ENCODE data around the gene KLC3. TPM values are rescaled to one million over a fixed set of nuclear protein-coding genes. Genes with fewer than 3 reads are reported as not detected.

KLC3 gene
- total RNA-seq, 1 donor from 2014 or later, result 0.22 TPM

GRCh38 chr19:45352914-45353796 lies 12.6 kb downstream of the KLC3 start:
- no peak overlapping the region for H3K4me3 Mint-ChIP-seq (ENCODE audit: unreplicated experiment)
- TF ChIP-seq CTCF (IDR thresholded peaks at IDR 0.05), result no peak
- H3K36me3 Mint-ChIP-seq (ENCODE audit: low read depth), result peaks cover 26% of the 10 kb centered on the region
- H3K9me3 Mint-ChIP-seq (ENCODE audit: low read depth), result no peaks in the 10 kb centered on the region
- no peaks in the 10 kb centered on the region for H3K4me1 Mint-ChIP-seq (ENCODE audit: low read depth)
- peak; percentile 81 for DNase-seq (ENCODE audit: low spot score)
- H3K27ac Mint-ChIP-seq (ENCODE audit: unreplicated experiment), result no peak overlapping the region
- H3K27me3 Mint-ChIP-seq (ENCODE audit: low read depth), result no peaks in the 10 kb centered on the region

- no peak overlapping the region for H3K27ac Mint-ChIP-seq (ENCODE audit: unreplicated experiment)
- peaks cover 23% of the 10 kb centered on the region for H3K36me3 Mint-ChIP-seq (ENCODE audit: low read depth)
- no peaks in the 10 kb centered on the region for H3K4me1 Mint-ChIP-seq (ENCODE audit: low read depth)
- no peaks in the 10 kb centered on the region for H3K27me3 Mint-ChIP-seq (ENCODE audit: low read depth)
- H3K9me3 Mint-ChIP-seq (ENCODE audit: low read depth), result no peaks in the 10 kb centered on the region
- DNase-seq (ENCODE audit: low spot score), result no peak
- TF ChIP-seq CTCF (IDR thresholded peaks at IDR 0.05), result no peak
- no peak overlapping the region for H3K4me3 Mint-ChIP-seq (ENCODE audit: unreplicated experiment)
These were observed 13.8 kb downstream of the KLC3 start for GRCh38 chr19:45354241-45354842.

GRCh38 chr19:45355402-45355801 lies 14.9 kb downstream of the KLC3 start:
- Mint-ChIP-seq H3K4me3 (ENCODE audit: unreplicated experiment) (no peak overlapping the region), H3K9me3 (ENCODE audit: low read depth) (no peaks in the 10 kb centered on the region), H3K36me3 (ENCODE audit: low read depth) (peaks cover 21% of the 10 kb centered on the region), H3K4me1 (ENCODE audit: low read depth) (no peaks in the 10 kb centered on the region), H3K27me3 (ENCODE audit: low read depth) (no peaks in the 10 kb centered on the region), H3K27ac (ENCODE audit: unreplicated experiment) (no peak overlapping the region)
- DNase-seq (ENCODE audit: low spot score), result no peak
- TF ChIP-seq CTCF (IDR thresholded peaks at IDR 0.05), result no peak

GRCh38 chr19:45355910-45356309 lies 15.4 kb downstream of the KLC3 start:
- no peak for TF ChIP-seq CTCF (IDR thresholded peaks at IDR 0.05)
- no peak overlapping the region for H3K27ac Mint-ChIP-seq (ENCODE audit: unreplicated experiment)
- no peaks in the 10 kb centered on the region for H3K4me1 Mint-ChIP-seq (ENCODE audit: low read depth)
- H3K36me3 Mint-ChIP-seq (ENCODE audit: low read depth), result peaks cover 18% of the 10 kb centered on the region
- H3K9me3 Mint-ChIP-seq (ENCODE audit: low read depth), result no peaks in the 10 kb centered on the region
- no peak for DNase-seq (ENCODE audit: low spot score)
- no peak overlapping the region for H3K4me3 Mint-ChIP-seq (ENCODE audit: unreplicated experiment)
- H3K27me3 Mint-ChIP-seq (ENCODE audit: low read depth), result no peaks in the 10 kb centered on the region

GRCh38 chr19:45356760-45357444 lies 16.4 kb downstream of the KLC3 start:
- H3K4me3 Mint-ChIP-seq (ENCODE audit: unreplicated experiment), result no peak overlapping the region
- no peak for TF ChIP-seq CTCF (IDR thresholded peaks at IDR 0.05)
- H3K4me1 Mint-ChIP-seq (ENCODE audit: low read depth), result no peaks in the 10 kb centered on the region
- H3K36me3 Mint-ChIP-seq (ENCODE audit: low read depth), result peaks cover 23% of the 10 kb centered on the region
- no peak for DNase-seq (ENCODE audit: low spot score)
- no peaks in the 10 kb centered on the region for H3K9me3 Mint-ChIP-seq (ENCODE audit: low read depth)
- no peaks in the 10 kb centered on the region for H3K27me3 Mint-ChIP-seq (ENCODE audit: low read depth)
- H3K27ac Mint-ChIP-seq (ENCODE audit: unreplicated experiment), result no peak overlapping the region
